ENCODE data around the gene RAP1GAP2. TPM values are rescaled to one million over a fixed set of nuclear protein-coding genes. Genes with fewer than 3 reads are reported as not detected.

The RAP1GAP2 gene
- total RNA-seq, 3 donors from 2014 or later, result 26.6 to 45.3 (median 43.3) TPM

DNA sequence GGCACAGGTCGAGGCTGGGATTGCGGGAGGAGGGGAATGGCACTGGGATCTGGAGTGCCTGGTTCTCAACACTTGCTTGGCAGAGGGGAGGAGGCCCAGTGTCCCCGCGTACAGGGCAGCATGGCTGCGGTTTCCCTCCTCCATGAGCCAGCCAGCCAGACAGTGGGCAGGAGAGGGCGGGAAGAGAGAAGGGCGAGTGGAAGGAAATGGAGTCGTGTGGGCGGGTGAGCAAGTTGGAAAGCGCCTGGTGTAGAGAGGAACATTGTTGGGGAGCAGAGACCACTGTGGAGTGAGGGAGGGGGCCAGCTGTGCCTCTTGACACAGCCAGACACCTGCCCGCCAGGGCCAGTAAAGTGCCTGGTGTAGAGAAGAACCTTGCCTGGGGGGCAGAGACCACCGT is 136.7 kb downstream of the RAP1GAP2 start:
- H3K36me3 ChIP-seq (ENCODE audit: low read depth), result no peaks in the 10 kb centered on the region
- H3K9me3 ChIP-seq, result no peaks in the 10 kb centered on the region
- H3K4me1 ChIP-seq (ENCODE audit: low read depth), result peaks cover 13% of the 10 kb centered on the region
- H3K4me3 ChIP-seq, result no peak overlapping the region
- DNase-seq (no peak), ATAC-seq (no peak)
- TF ChIP-seq, protein P1, sequence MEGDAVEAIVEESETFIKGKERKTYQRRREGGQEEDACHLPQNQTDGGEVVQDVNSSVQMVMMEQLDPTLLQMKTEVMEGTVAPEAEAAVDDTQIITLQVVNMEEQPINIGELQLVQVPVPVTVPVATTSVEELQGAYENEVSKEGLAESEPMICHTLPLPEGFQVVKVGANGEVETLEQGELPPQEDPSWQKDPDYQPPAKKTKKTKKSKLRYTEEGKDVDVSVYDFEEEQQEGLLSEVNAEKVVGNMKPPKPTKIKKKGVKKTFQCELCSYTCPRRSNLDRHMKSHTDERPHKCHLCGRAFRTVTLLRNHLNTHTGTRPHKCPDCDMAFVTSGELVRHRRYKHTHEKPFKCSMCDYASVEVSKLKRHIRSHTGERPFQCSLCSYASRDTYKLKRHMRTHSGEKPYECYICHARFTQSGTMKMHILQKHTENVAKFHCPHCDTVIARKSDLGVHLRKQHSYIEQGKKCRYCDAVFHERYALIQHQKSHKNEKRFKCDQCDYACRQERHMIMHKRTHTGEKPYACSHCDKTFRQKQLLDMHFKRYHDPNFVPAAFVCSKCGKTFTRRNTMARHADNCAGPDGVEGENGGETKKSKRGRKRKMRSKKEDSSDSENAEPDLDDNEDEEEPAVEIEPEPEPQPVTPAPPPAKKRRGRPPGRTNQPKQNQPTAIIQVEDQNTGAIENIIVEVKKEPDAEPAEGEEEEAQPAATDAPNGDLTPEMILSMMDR (IDR thresholded peaks at IDR 0.05), result no peak
- intact Hi-C loops (cut with DNase I, micrococcal nuclease), result no loop called here

DNA sequence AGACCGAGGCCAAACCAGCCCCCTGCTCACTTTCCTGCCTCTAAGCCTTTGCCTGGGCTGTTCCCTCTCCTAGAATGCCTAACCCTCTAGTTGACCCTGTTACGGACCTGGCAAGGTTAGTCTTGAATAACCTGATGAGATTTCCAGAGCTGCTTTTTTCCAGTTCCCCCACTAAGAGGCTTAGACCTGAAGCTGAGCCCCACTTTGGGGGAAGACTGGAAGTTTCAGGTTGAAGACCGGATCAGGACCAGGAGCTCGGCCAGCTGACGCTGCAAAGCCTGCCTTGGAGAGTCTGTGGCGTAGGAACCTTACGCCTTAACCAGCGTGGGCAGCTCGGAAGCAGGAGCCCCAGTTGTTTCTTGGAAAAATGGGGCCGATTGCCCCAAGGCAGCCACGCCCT is 137.4 kb downstream of the RAP1GAP2 start:
- no peaks in the 10 kb centered on the region for H3K36me3 ChIP-seq (ENCODE audit: low read depth)
- H3K4me3 ChIP-seq, result no peak overlapping the region
- H3K9me3 ChIP-seq, result no peaks in the 10 kb centered on the region
- no peak for DNase-seq
- peaks cover 13% of the 10 kb centered on the region for H3K4me1 ChIP-seq (ENCODE audit: low read depth)
- TF ChIP-seq, protein P1 (IDR thresholded peaks at IDR 0.05), result no peak
- intact Hi-C loops (cut with DNase I, micrococcal nuclease), result no loop called here
- ATAC-seq, result no peak

DNA sequence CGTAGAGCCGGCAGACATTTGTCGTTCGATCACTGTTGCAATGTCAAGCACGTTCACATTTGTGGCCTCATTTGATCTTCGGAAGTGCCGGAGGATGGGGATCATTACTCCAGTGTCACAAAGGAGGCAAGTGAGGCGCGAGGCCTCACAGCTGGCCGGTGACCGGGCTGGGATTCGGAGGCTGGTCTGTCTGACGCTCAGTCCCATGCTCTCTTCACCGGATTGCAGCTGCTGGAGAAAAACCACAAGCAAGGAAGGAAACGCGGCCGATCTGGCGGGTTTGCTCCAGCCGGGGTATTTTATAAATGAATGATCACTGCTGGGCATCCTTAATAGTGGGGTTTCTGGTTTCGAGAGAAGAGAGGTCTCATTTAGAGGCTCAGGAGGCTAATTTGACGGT is 139.4 kb downstream of the RAP1GAP2 start:
- intact Hi-C loops (cut with DNase I, micrococcal nuclease), result no loop called here

DNA sequence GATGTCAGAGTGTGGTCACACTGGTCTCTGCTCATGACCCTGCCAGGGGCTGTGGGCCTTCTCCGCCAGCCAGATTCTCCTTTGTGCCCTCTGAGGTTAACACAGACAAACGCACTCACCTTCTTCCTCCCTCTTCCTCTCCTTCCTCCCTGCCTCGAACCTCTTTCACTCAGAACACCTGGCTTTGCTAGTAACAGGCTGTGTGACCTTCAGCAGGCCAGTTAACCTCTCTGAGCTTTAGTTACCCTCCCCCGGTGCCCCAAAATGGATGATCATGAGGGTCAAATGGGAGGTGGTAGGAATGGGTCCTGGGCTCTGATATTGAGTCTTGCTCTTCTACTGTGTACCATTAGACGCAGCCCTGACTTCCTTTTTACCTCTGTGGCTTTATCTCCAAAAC is 140.1 kb downstream of the RAP1GAP2 start:
- Histone ChIP-seq H3K9me3 (no peaks in the 10 kb centered on the region), H3K4me3 (no peak overlapping the region), H3K36me3 (ENCODE audit: low read depth) (no peaks in the 10 kb centered on the region), H3K4me1 (ENCODE audit: low read depth) (peaks cover 4% of the 10 kb centered on the region)
- ATAC-seq (no peak), DNase-seq (no peak)
- intact Hi-C loops (cut with DNase I, micrococcal nuclease), result no loop called here
- TF ChIP-seq, protein P1 (IDR thresholded peaks at IDR 0.05), result no peak

More for the DNA sequence above, 139.4 kb downstream of the RAP1GAP2 start:
- peaks cover 6% of the 10 kb centered on the region for H3K4me1 ChIP-seq (ENCODE audit: low read depth)
- TF ChIP-seq, protein P1 (IDR thresholded peaks at IDR 0.05), result no peak
- H3K9me3 ChIP-seq, result no peaks in the 10 kb centered on the region
- no peak overlapping the region for H3K4me3 ChIP-seq
- DNase-seq (no peak), ATAC-seq (no peak)
- H3K36me3 ChIP-seq (ENCODE audit: low read depth), result no peaks in the 10 kb centered on the region

DNA sequence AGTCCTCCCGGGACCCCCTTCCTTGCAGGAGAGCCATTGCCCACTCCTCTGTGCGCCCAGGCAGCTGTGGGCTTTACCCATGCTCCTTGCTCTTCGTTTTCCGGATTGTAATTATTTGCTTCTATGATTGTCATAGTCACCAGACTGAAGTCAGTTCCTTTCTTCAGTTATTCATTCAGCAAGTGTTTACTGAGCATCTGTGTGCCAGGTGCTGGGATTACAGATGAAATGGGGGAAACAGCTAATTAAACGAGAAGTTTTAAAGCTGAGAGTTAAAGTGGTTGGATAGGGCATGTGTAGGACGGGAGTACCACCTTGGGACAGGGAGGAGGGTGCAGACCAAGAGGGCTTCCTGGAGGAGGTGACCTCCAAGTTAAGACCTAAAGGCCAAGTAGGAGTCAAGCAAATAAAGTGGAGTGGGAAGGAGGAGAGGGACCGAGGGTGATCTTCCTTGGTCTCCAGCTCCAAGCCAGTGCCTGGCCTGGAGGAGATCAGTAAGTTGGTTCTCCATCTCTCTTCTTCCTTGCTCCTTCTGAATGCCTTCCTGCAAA is 140.6 kb downstream of the RAP1GAP2 start:
- TF ChIP-seq, protein P1 (IDR thresholded peaks at IDR 0.05), result no peak
- intact Hi-C loops (cut with DNase I, micrococcal nuclease), result no loop called here
- no peaks in the 10 kb centered on the region for H3K9me3 ChIP-seq
- DNase-seq (no peak), ATAC-seq (no peak)
- no peaks in the 10 kb centered on the region for H3K4me1 ChIP-seq (ENCODE audit: low read depth)
- H3K4me3 ChIP-seq, result no peak overlapping the region
- H3K36me3 ChIP-seq (ENCODE audit: low read depth), result no peaks in the 10 kb centered on the region

All from mucosa of descending colon (tissue), 3 donors.